ENCODE measurements around the gene PTPRD.

Gene PTPRD

GRCh38 chr9:8899511-8899910, 1713.3 kb downstream of the PTPRD start:
- DNase-seq (ENCODE audit: low spot score), result no peak

GRCh38 chr9:8895861-8896224, 1717.0 kb downstream of the PTPRD start:
- DNase-seq (ENCODE audit: low spot score), result no peak

- DNase-seq (ENCODE audit: low spot score), result no peak
These were observed 1717.5 kb downstream of the PTPRD start for GRCh38 chr9:8895106-8895860.

GRCh38 chr9:8890695-8891094, 1722.1 kb downstream of the PTPRD start:
- DNase-seq (ENCODE audit: low spot score), result no peak

- no peak for DNase-seq (ENCODE audit: low spot score)
These were observed 1723.7 kb downstream of the PTPRD start for GRCh38 chr9:8889100-8889499.

- DNase-seq (ENCODE audit: low spot score), result no peak
These were observed 1724.2 kb downstream of the PTPRD start for GRCh38 chr9:8888591-8888990.

- no peak for DNase-seq (ENCODE audit: low spot score)
These were observed 1725.4 kb downstream of the PTPRD start for GRCh38 chr9:8887369-8887768.

GRCh38 chr9:8883321-8883720, 1729.5 kb downstream of the PTPRD start:
- no peak for DNase-seq (ENCODE audit: low spot score)

GRCh38 chr9:8880060-8880459, 1732.7 kb downstream of the PTPRD start:
- DNase-seq (ENCODE audit: low spot score), result no peak

GRCh38 chr9:8879284-8879683, 1733.5 kb downstream of the PTPRD start:
- no peak for DNase-seq (ENCODE audit: low spot score)

- DNase-seq (ENCODE audit: low spot score), result no peak
These were observed 1734.9 kb downstream of the PTPRD start for GRCh38 chr9:8877753-8878494.

GRCh38 chr9:8876303-8876702, 1736.5 kb downstream of the PTPRD start:
- DNase-seq (ENCODE audit: low spot score), result no peak

- DNase-seq (ENCODE audit: low spot score), result no peak
These were observed 1738.3 kb downstream of the PTPRD start for GRCh38 chr9:8874482-8874881.

GRCh38 chr9:8872802-8873201, 1740.0 kb downstream of the PTPRD start:
- DNase-seq (ENCODE audit: low spot score), result no peak

- DNase-seq (ENCODE audit: low spot score), result no peak
These were observed 1740.9 kb downstream of the PTPRD start for GRCh38 chr9:8871796-8872445.

- no peak for DNase-seq (ENCODE audit: low spot score)
These were observed 1741.4 kb downstream of the PTPRD start for GRCh38 chr9:8871396-8871795.

GRCh38 chr9:8869812-8870211, 1743.0 kb downstream of the PTPRD start:
- no peak for DNase-seq (ENCODE audit: low spot score)

GRCh38 chr9:8868632-8869031, 1744.2 kb downstream of the PTPRD start:
- no peak for DNase-seq (ENCODE audit: low spot score)

GRCh38 chr9:8867148-8867547, 1745.7 kb downstream of the PTPRD start:
- no peak for DNase-seq (ENCODE audit: low spot score)

- no peak for DNase-seq (ENCODE audit: low spot score)
These were observed 1748.3 kb downstream of the PTPRD start for GRCh38 chr9:8864545-8864896.

GRCh38 chr9:8863886-8864544, 1748.8 kb downstream of the PTPRD start:
- no peak for DNase-seq (ENCODE audit: low spot score)

- no peak for DNase-seq (ENCODE audit: low spot score)
These were observed 1749.7 kb downstream of the PTPRD start for GRCh38 chr9:8863069-8863468.

GRCh38 chr9:8860925-8861324, 1751.9 kb downstream of the PTPRD start:
- no peak for DNase-seq (ENCODE audit: low spot score)
